ENCODE measurements around the gene GID4. TPM values are rescaled to one million over a fixed set of nuclear protein-coding genes. Genes with fewer than 3 reads are reported as not detected.

GID4 gene
- total and polyA plus RNA-seq, 2 of the 13 experiments (the other 11 are each of a cell fraction or from before 2014, with no cell fraction given), result 4.3 to 6.1 TPM

DNA sequence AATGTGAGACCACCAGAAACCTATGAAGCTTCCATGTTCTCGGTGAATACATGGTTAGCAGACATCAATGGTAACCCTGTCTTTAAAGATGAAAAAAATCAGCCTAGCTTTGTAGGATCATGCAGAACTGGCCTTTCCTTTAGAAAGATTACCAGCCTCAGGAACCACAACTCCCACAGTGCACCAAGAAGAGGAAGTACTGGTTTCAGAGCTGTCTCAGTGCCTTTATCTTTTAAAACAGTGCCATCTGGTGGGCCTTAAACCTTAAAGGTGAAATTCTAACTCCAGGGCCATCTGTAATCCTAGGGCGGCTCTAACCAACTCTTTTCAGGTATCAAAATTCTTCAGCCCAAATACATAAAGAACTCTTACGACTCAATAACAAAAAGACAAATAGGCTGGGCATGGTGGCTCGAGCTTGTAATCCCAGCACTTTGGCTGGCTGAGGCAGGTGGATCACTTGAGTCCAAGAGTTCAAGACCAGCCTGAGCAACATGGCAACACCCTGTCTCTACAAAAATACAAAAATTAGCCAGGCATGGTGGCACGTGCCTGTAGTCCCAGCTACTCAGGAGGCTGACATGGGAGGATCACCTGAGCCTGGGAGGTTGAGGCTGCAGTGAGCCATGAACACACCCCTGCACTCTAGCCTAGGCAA is 5.6 kb upstream of the GID4 start (continued):
- TF ChIP-seq, protein P1, sequence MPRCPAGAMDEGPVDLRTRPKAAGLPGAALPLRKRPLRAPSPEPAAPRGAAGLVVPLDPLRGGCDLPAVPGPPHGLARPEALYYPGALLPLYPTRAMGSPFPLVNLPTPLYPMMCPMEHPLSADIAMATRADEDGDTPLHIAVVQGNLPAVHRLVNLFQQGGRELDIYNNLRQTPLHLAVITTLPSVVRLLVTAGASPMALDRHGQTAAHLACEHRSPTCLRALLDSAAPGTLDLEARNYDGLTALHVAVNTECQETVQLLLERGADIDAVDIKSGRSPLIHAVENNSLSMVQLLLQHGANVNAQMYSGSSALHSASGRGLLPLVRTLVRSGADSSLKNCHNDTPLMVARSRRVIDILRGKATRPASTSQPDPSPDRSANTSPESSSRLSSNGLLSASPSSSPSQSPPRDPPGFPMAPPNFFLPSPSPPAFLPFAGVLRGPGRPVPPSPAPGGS (CRISPR knock-in tag; IDR thresholded peaks at IDR 0.05), result no peak
- TF ChIP-seq, protein P2, sequence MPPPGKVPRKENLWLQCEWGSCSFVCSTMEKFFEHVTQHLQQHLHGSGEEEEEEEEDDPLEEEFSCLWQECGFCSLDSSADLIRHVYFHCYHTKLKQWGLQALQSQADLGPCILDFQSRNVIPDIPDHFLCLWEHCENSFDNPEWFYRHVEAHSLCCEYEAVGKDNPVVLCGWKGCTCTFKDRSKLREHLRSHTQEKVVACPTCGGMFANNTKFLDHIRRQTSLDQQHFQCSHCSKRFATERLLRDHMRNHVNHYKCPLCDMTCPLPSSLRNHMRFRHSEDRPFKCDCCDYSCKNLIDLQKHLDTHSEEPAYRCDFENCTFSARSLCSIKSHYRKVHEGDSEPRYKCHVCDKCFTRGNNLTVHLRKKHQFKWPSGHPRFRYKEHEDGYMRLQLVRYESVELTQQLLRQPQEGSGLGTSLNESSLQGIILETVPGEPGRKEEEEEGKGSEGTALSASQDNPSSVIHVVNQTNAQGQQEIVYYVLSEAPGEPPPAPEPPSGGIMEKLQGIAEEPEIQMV (CRISPR knock-in tag; IDR thresholded peaks at IDR 0.05; ENCODE audit: low read depth), result 0 out of 2 replicates have a peak, but pooled peaks have one; percentile 56
- no peak for TF ChIP-seq ZNF782 (CRISPR knock-in tag; IDR thresholded peaks at IDR 0.05; ENCODE audit: borderline replicate concordance)

DNA sequence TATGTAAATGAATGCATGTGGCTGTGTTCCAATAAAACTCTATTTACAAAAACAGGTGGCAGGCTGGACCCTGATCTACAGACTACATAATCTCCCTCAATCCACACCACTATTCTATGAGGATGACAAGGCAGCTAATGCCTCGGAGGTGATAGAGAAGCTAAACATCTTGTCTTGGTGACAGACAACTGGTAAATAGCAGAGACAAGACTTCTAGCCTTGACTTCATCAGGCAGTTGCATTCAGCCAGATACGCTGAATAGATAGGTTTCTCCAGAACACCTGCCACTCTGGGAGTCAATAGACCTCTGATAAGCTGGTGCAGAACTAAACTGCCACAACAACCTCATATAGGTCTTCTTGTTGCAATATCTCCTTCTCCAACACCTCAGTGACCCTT is 3.5 kb upstream of the GID4 start:
- in situ Hi-C loops (cut with HindIII; ENCODE audit: extremely low pct_ligation_motif_present, low pct_unique_long_range_greater_than_20kb), result loop anchor here (10.0 kb wide), 1 partner anchor 141 kb away; no protein-coding TSS in a partner anchor
- no peaks in the 10 kb centered on the region for H3K36me3 ChIP-seq (replicated peaks in 1 of 2; ENCODE audit: control insufficient read depth in 1 of 2, insufficient read depth in 2 of 2, low read length in 2 of 2)
- H3K27ac ChIP-seq (ENCODE audit: extremely low read length, insufficient read depth, low read length), result no peak overlapping the region
- CTCF ChIA-PET (ENCODE audit: low intra/inter-chr PET ratio, low total read pairs), result no interaction called here
- no TSS peak for BruUV-seq (replicated peaks)
- H3K79me2 ChIP-seq (ENCODE audit: insufficient read depth, low read length), result peaks cover 21% of the 10 kb centered on the region
- POLR2A ChIA-PET, result no interaction called here
- H2AFZ ChIP-seq (ENCODE audit: low read length), result no peak overlapping the region
- intact Hi-C loops (cut with micrococcal nuclease; ENCODE audit: unreplicated experiment), result no loop called here
- no peaks in the 10 kb centered on the region for H3K9me3 ChIP-seq (ENCODE audit: low read length)
- no peaks in the 10 kb centered on the region; a peak in 1 of 5 replicates for H3K27me3 ChIP-seq (ENCODE audit: control insufficient read depth in 1 of 2, insufficient read depth in 2 of 2, low read length in 2 of 2)
- peaks cover 39% of the 10 kb centered on the region for H3K4me1 ChIP-seq (ENCODE audit: insufficient read depth, low read length)
- DNase-seq (ENCODE audit: low spot score), result no peak
- no peak for FAIRE-seq
- no peak overlapping the region for H3K4me3 ChIP-seq (replicated peaks in 1 of 3; ENCODE audit: insufficient read depth in 1 of 3, low read depth in 2 of 3, low read length in 3 of 3)
- H3K4me2 ChIP-seq (ENCODE audit: low read depth, low read length), result peak overlapping the region; percentile 9; the same call in 1 of the 2 replicates
- no peak for ATAC-seq
- no peaks in the 10 kb centered on the region; the same call in 1 of the 2 replicates for H4K20me1 ChIP-seq (ENCODE audit: insufficient read depth, low read length)
- 70% methylated on average over 2 of the region's 2 CpGs for WGBS (ENCODE audit: low lambda C conversion rate)
- H3K9ac ChIP-seq (ENCODE audit: insufficient read depth, low read depth, low read length), result no peak overlapping the region
- TF ChIP-seq NR1H2 (CRISPR knock-in tag; IDR thresholded peaks at IDR 0.05; ENCODE audit: borderline replicate concordance, low read depth) (no peak), BCL6 (CRISPR knock-in tag; IDR thresholded peaks at IDR 0.05) (no peak), POLR2A (IDR thresholded peaks at IDR 0.05; ENCODE audit: insufficient read depth in 1 of 2, low read depth in 2 of 2, low read length in 2 of 2) (no peak), ZNF614 (CRISPR knock-in tag; IDR thresholded peaks at IDR 0.05; ENCODE audit: borderline replicate concordance) (no peak), RAD21 (CRISPR knock-in tag; IDR thresholded peaks at IDR 0.05) (no peak), SIX1 (CRISPR knock-in tag; IDR thresholded peaks at IDR 0.05; ENCODE audit: borderline replicate concordance) (no peak), MAFF (IDR thresholded peaks at IDR 0.05; ENCODE audit: low read depth, low read length) (no peak), BRCA1 (CRISPR knock-in tag; IDR thresholded peaks at IDR 0.05) (no peak), ZNF484 (CRISPR knock-in tag; IDR thresholded peaks at IDR 0.05; ENCODE audit: borderline replicate concordance, low read depth) (no peak)
- TF ChIP-seq, protein P3, sequence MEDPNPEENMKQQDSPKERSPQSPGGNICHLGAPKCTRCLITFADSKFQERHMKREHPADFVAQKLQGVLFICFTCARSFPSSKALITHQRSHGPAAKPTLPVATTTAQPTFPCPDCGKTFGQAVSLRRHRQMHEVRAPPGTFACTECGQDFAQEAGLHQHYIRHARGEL (CRISPR knock-in tag; IDR thresholded peaks at IDR 0.05), result no peak
- TF ChIP-seq, protein P4, sequence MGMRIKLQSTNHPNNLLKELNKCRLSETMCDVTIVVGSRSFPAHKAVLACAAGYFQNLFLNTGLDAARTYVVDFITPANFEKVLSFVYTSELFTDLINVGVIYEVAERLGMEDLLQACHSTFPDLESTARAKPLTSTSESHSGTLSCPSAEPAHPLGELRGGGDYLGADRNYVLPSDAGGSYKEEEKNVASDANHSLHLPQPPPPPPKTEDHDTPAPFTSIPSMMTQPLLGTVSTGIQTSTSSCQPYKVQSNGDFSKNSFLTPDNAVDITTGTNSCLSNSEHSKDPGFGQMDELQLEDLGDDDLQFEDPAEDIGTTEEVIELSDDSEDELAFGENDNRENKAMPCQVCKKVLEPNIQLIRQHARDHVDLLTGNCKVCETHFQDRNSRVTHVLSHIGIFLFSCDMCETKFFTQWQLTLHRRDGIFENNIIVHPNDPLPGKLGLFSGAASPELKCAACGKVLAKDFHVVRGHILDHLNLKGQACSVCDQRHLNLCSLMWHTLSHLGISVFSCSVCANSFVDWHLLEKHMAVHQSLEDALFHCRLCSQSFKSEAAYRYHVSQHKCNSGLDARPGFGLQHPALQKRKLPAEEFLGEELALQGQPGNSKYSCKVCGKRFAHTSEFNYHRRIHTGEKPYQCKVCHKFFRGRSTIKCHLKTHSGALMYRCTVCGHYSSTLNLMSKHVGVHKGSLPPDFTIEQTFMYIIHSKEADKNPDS (CRISPR knock-in tag; IDR thresholded peaks at IDR 0.05), result no peak
- TF ChIP-seq, protein P5, sequence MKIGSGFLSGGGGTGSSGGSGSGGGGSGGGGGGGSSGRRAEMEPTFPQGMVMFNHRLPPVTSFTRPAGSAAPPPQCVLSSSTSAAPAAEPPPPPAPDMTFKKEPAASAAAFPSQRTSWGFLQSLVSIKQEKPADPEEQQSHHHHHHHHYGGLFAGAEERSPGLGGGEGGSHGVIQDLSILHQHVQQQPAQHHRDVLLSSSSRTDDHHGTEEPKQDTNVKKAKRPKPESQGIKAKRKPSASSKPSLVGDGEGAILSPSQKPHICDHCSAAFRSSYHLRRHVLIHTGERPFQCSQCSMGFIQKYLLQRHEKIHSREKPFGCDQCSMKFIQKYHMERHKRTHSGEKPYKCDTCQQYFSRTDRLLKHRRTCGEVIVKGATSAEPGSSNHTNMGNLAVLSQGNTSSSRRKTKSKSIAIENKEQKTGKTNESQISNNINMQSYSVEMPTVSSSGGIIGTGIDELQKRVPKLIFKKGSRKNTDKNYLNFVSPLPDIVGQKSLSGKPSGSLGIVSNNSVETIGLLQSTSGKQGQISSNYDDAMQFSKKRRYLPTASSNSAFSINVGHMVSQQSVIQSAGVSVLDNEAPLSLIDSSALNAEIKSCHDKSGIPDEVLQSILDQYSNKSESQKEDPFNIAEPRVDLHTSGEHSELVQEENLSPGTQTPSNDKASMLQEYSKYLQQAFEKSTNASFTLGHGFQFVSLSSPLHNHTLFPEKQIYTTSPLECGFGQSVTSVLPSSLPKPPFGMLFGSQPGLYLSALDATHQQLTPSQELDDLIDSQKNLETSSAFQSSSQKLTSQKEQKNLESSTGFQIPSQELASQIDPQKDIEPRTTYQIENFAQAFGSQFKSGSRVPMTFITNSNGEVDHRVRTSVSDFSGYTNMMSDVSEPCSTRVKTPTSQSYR (CRISPR knock-in tag; IDR thresholded peaks at IDR 0.05; ENCODE audit: borderline replicate concordance), result no peak

Data from HepG2 (cell line).